Spleen (tissue), 11 donors: Measurements from ENCODE around the gene TC2N. TPM values are rescaled to one million over a fixed set of nuclear protein-coding genes. Genes with fewer than 3 reads are reported as not detected.
"Not testable (repeated sequence)": the region's sequence is repeated elsewhere in the genome, so short reads cannot be mapped to it uniquely, and the experiment has no call there.

Source experiments
- DNase-seq: peaks from one replicate; pipeline ENCODE4 v3.0.0-alpha.2; 2020
- H3K27ac ChIP-seq, 8 donors: fragments of 200-600 bp; sonication (generic) in 7 of 8; 1 replicate in 4 of 8; 2 replicates in 4 of 8; pipeline versions ENCODE4 v1.5.0 to v1.8.0; 2016 to 2021; ENCODE audit warnings: inconsistent platforms in 4 of 8, mild to moderate bottlenecking in 4 of 8, moderate library complexity in 1 of 8
- H3K27me3 ChIP-seq, 7 donors: fragments of 200-600 bp; sonication (generic) in 6 of 7; replicated peaks in 1 of 7; 1 replicate in 4 of 7; 2 replicates in 3 of 7; pipeline versions ENCODE4 v1.5.0 to v1.8.0; 2016 to 2021; ENCODE audit warnings: inconsistent platforms in 3 of 7, mild to moderate bottlenecking in 1 of 7
- H3K36me3 ChIP-seq, 6 donors: fragments of 200-600 bp; sonication (generic) in 5 of 6; 1 replicate in 4 of 6; 2 replicates in 2 of 6; pipeline versions ENCODE4 v1.5.0 to v1.8.0; 2016 to 2021; ENCODE audit warnings: inconsistent platforms in 2 of 6
- H3K4me1 ChIP-seq, 6 donors: fragments of 200-600 bp; sonication (generic) in 5 of 6; 1 replicate in 3 of 6; 2 replicates in 3 of 6; pipeline versions ENCODE4 v1.5.0 to v1.8.0; 2016 to 2021; ENCODE audit warnings: inconsistent platforms in 3 of 6
- H3K4me3 ChIP-seq, 8 donors: fragments of 200-600 bp; sonication (generic) in 7 of 8; 1 replicate in 4 of 8; 2 replicates in 4 of 8; pipeline versions ENCODE4 v1.5.0 to v1.8.0; 2016 to 2021; ENCODE audit warnings: inconsistent platforms in 4 of 8, mild to moderate bottlenecking in 4 of 8, moderate library complexity in 2 of 8
- H3K9me3 ChIP-seq, 8 donors: fragments of 200-600 bp; sonication (generic) in 7 of 8; 1 replicate in 4 of 8; 2 replicates in 4 of 8; pipeline versions ENCODE4 v1.5.0 to v1.8.0; 2016 to 2021; ENCODE audit warnings: inconsistent platforms in 4 of 8
- POLR2A ChIP-seq, 3 donors: fragments of 450-650 bp; IDR thresholded peaks; one replicate each; pipeline ENCODE4 v1.5.1; 2017; ENCODE audit warnings: antibody characterized with exemption in 3 of 3, mild to moderate bottlenecking in 1 of 3
- POLR2AphosphoS5 ChIP-seq, 3 donors: sonication (generic); formaldehyde crosslinking; IDR thresholded peaks; one replicate each; pipeline ENCODE4 v1.5.1; 2017; ENCODE audit warnings: antibody characterized with exemption in 3 of 3
- WGBS, 5 donors: extraction: QIAGEN DNeasy Blood & Tissue Kit in 3 of 5; methylation state at CpG; one replicate each; pipeline versions ENCODE4 v1.1.5 to v1.1.7; 2013 to 2018; 5-methylcytosine and 5-hydroxymethylcytosine counted together
- intact Hi-C: fragments of 100-400 bp; cut with DNase I; formaldehyde crosslinking; loops from one replicate; pipeline ENCODE4 v1.15.0; 2023; ENCODE audit warnings: low total_unique reads
- polyA plus RNA-seq, 3 donors: library from polyadenylated mRNA; stranded (reverse); fragments of 200-250 nt; gene quantifications; one replicate each; pipeline ENCODE4 v1.2.1, GENCODE V29; 2013
- total RNA-seq, 7 donors: library from RNA; depleted of rRNA in 3 of 7; stranded (reverse); fragments of >200 nt in 3 of 7; fragmentation: NEBNext Ultra II Directional in 4 of 7; extraction: Animal tissue kit (Norgen Biotek cat#: 25700) in 4 of 7; gene quantifications; one replicate each; pipeline versions ENCODE4 v1.1.0 to v1.2.1, GENCODE V29; 2016 to 2021
- TF ChIP-seq, protein P1 (sequence below), 11 experiments: fragments of 200-600 bp in 7 of 11; fragments of 450-650 bp in 4 of 11; sonication (generic) in 4 of 11; IDR thresholded peaks in 8 of 11; conservative IDR thresholded peaks in 3 of 11; 1 replicate in 7 of 11; 2 replicates in 4 of 11; pipeline versions ENCODE4 v1.4.0 to v1.8.0; 2016 to 2021; ENCODE audit warnings: antibody characterized with exemption in 11 of 11, inconsistent platforms in 4 of 11, mild to moderate bottlenecking in 1 of 11
- donor health status: healthy with polysubstance abuse.
- donor health status: DM: no; HTN: no; CAD: no; lungs with moderate emphysema.
- donor health status: DM: no; HTN: no; CAD: no.
- donor health status: Bipolar disorder and iron deficiency.
- donor health status: healthy.
- donor health status: DM: no; HTN: no; CAD: no.
- donor health status: DM: yes; HTN: yes; CAD: no.

Gene TC2N
- total and polyA plus RNA-seq, 10 donors: 5.3 to 50.7 (median 35.5) TPM

DNA sequence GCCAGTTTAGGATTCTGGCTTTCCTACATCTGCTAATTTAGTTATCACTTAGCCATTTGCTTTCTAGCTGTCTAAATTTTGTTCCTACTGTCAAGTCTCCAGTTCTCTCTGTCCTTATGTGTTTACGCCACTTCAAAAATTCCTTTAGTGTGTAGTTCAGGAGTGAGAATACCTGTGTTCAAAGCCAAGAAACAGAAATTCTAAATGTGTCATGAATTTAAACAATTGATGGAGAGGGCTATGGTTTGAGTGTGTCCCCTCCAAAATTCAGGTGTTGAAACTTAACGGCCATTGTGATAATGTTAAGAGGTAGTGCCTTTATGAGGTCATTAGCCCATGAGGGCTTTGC lies 124.1 kb downstream of the TC2N start:
- Histone ChIP-seq H3K4me3 (no peak overlapping the region), H3K9me3 (no peaks in the 10 kb centered on the region), H3K36me3 (no peaks in the 10 kb centered on the region), H3K27ac (no peak overlapping the region), H3K27me3 (no peaks in the 10 kb centered on the region), H3K4me1 (no peaks in the 10 kb centered on the region)
- TF ChIP-seq POLR2AphosphoS5 (IDR thresholded peaks at IDR 0.05): no peak
- TF ChIP-seq, protein P1, sequence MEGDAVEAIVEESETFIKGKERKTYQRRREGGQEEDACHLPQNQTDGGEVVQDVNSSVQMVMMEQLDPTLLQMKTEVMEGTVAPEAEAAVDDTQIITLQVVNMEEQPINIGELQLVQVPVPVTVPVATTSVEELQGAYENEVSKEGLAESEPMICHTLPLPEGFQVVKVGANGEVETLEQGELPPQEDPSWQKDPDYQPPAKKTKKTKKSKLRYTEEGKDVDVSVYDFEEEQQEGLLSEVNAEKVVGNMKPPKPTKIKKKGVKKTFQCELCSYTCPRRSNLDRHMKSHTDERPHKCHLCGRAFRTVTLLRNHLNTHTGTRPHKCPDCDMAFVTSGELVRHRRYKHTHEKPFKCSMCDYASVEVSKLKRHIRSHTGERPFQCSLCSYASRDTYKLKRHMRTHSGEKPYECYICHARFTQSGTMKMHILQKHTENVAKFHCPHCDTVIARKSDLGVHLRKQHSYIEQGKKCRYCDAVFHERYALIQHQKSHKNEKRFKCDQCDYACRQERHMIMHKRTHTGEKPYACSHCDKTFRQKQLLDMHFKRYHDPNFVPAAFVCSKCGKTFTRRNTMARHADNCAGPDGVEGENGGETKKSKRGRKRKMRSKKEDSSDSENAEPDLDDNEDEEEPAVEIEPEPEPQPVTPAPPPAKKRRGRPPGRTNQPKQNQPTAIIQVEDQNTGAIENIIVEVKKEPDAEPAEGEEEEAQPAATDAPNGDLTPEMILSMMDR (IDR thresholded peaks at IDR 0.05 in 8 of 11, conservative IDR thresholded peaks at IDR 0.05 in 3 of 11): no peak
- no peak for TF ChIP-seq POLR2A (IDR thresholded peaks at IDR 0.05)
- intact Hi-C loops: no loop called here
- DNase-seq: no peak
- 88 to 94% (median 94%) methylated on average over 2 of the region's 2 CpGs for WGBS, 5 donors

DNA sequence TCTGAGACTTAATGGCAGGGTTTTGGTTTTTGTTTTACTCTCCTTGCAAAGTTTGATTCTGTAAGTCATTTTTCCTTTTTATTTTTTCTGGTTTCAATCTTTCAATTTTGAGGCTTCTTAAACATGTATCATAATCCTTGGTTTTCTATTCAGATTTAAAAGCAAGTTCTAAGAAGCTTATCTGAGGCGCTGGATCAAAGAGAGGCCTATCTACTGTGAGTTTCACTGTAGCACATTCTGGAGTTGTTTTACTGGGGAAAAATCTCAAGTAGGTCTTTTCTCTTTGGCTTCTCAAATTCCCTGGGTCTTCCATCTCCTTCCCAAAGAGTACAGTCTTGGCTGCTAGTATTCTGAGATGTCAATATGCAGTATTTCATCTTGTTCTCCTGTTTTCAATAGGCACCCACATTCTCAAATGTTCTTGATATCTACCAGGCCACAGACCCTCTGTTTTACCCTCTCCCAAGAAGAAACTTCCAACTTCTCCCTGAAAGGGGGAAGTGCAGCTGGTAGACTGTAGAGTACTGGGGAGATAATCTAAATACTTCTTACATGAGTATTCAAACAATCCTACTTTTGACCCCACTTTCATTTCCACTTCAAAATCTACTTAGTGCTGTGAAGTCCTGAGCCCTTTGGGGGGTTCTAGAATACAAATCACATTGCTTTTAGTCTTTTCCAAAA lies 124.6 kb downstream of the TC2N start:
- H3K27me3 ChIP-seq: peaks cover 0 to under 1% (median 0%) of the 10 kb centered on the region in 7 donors
- no peaks in the 10 kb centered on the region for H3K36me3 ChIP-seq
- no peaks in the 10 kb centered on the region for H3K4me1 ChIP-seq
- 82 to 100% (median 86%) methylated on average over 1 of the region's 1 CpG for WGBS, 5 donors
- H3K27ac ChIP-seq: no peak overlapping the region
- no peaks in the 10 kb centered on the region for H3K9me3 ChIP-seq
- no peak for TF ChIP-seq POLR2A (IDR thresholded peaks at IDR 0.05)
- TF ChIP-seq, protein P1 (IDR thresholded peaks at IDR 0.05 in 8 of 11, conservative IDR thresholded peaks at IDR 0.05 in 3 of 11): no peak
- no peak for TF ChIP-seq POLR2AphosphoS5 (IDR thresholded peaks at IDR 0.05)
- intact Hi-C loops: no loop called here
- no peak overlapping the region for H3K4me3 ChIP-seq
- no peak for DNase-seq

DNA sequence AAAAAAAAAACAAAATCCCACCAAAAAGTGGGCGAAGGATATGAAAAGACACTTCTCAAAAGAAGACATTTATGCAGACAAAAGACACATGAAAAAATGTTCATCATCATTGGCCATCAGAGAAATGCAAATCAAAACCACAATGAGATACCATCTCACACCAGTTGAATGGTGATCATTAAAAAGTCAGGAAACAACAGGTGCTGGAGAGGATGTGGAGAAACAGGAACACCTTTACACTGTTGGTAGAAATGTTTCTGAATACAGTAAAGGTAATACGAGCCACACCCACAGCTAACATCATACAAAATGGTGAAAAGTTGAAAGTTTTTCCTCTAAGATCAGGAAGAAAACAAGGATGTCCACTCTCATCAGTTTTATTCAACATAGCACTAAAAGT lies 127.5 kb downstream of the TC2N start:
- intact Hi-C loops: not testable (repeated sequence)

DNA sequence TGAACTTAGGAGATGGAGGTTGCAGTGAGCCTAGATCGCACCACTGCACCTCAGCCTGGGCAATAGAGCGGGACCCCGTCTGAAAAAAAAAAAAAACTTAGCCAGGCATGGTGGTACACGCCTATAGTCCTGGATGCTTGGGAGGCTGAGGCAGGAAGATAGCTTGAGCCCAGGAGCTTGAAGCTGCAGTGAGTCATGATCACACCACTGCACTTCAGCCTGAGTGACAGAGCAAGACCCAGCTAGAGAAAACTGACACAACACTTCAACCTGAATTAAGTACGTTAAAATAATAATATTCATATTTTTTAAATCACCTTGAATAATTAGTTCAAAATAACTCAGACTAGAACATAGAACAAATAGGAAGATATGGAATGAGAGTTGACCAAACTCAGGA lies 129.7 kb downstream of the TC2N start:
- Histone ChIP-seq H3K27ac (no peak overlapping the region), H3K4me3 (no peak overlapping the region), H3K9me3 (no peaks in the 10 kb centered on the region), H3K36me3 (no peaks in the 10 kb centered on the region), H3K27me3 (peaks cover 0 to 6% (median 0%) of the 10 kb centered on the region in 7 donors), H3K4me1 (no peaks in the 10 kb centered on the region)
- no peak for TF ChIP-seq POLR2AphosphoS5 (IDR thresholded peaks at IDR 0.05)
- TF ChIP-seq POLR2A (IDR thresholded peaks at IDR 0.05): no peak
- TF ChIP-seq, protein P1 (IDR thresholded peaks at IDR 0.05 in 8 of 11, conservative IDR thresholded peaks at IDR 0.05 in 3 of 11): no peak
- WGBS, 5 donors: 84 to 95% (median 93%) methylated on average over 5 of the region's 5 CpGs
- no peak for DNase-seq
- intact Hi-C loops: no loop called here

More for the DNA sequence above, 127.5 kb downstream of the TC2N start:
- not testable (repeated sequence) for H3K4me1 ChIP-seq, DNase-seq, H3K27ac ChIP-seq, H3K36me3 ChIP-seq, H3K27me3 ChIP-seq, H3K4me3 ChIP-seq, H3K9me3 ChIP-seq
- WGBS, 5 donors: 86 to 91% (median 91%) methylated on average over 2 of the region's 2 CpGs
